HTERT RPE-1 (cell line): ENCODE measurements around the gene BAIAP3.

Experiments used
- in situ Hi-C: fragments of 300-500 bp; cut with MboI; formaldehyde crosslinking; loops from 4 replicates; pipeline ENCODE4 v1.14.3; 2020; ENCODE audit warnings: low sequenced_read_pairs

BAIAP3 gene

DNA sequence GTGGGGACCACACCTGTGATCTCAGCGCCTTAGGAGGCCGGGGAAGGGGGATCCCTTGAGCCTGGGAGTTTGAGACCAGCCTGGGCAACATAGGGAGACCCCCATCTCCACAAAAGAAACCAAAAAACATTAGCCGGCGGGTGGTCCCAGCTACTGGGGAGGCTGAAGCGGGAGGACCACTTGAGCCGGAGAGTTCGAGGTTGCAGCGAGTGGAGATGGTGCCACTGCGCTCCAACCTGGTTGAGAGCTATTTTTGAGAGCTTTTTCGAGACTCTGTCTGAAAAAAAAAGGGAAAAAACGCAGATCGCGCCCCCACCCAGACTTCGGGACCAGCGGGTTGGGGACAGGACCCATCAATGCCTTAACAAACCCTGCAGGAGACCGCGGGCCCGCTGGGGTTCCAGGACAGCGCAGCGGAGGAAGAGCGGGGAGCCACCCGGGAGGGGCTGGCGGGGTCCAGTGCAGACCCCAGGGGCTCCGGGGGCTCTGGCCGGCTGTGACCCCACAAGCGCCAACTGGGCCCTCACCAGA, 762 bp upstream of the BAIAP3 start:
- in situ Hi-C loops = no loop called here

DNA sequence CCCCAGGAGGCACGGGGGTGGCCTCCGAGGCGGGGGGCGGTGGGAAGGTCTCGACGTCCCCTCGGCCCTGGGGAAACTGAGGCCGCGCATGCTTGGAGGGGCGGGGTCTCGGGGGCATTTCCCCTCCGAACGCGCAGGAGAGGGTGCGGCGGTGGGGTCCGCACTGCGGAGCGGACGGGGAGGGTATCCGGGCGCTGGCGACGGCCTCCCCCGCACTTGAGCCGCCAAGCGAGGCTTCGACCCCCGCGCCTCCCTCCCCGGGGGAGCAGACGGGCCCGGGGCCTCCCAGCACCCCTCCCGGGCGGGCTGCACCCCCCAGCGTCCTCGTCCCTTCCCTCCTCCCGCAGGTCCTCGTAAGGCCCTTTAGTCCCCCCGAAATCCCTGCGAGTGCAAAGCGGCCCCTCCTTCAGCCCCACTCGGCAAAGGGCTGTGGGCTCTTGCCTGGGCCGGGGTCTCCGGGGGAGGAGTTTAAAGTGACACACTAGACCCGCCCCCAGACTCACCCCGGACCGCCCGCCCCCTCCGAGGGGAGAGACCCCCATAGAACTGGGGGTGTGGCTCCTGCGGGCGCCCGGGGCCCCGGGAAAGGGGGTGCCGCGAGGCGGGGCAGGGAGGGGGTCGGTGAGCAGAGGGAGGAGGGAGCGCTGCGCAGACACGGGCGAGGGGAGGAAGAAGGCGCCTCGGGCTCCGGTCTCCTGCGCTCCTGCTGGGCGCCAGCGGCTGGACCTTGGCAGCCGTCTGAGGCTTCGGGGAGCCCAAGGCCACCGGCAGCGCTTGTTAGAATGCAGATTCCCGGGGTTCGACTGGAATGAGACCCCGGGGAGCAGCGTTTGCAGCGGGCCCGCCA, 632 bp downstream of the BAIAP3 start:
- in situ Hi-C loops = no loop called here

DNA sequence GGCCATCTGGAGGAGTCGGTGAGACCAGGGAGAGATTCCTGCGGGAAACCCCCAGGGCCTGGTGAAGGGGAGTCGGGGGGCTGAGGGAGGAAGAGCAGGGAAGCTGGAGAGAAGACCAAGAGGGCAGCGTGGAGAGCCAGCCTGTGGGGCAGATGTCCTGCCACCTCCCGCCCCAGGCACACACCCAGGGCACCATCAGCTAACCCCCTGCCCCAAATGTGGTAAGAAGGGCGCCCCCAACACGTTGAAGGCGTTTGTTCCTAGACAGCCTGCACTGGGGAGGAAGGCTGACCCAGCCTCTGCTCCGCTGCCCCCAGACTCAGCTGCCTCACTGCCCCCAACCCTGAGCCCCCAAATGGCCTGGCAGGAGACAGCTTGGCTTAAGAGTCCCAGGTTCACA, 1.3 kb downstream of the BAIAP3 start:
- in situ Hi-C loops = no loop called here

GRCh38 chr16:1335211-1335971, 1.9 kb downstream of the BAIAP3 start:
- in situ Hi-C loops = no loop called here

DNA sequence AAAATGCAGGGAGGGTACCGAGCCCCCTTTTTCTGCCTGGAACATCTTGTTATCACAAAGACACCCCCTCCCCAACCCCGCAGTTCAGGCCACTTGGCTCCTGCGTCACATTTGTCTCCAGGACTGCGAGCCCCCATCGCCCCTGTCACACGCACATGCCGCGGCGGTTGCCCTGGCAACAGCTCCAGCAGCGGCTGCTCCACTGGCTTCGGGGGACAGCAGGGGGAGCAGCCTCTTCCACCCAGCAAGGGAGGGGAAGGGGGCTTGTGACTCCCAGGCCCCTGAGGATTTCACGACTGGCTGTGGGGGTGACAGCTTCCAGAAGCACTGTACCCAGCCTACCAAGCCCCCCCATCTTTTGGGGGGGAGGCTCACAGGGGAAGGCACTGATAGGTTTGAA, 2.6 kb downstream of the BAIAP3 start:
- in situ Hi-C loops = no loop called here

DNA sequence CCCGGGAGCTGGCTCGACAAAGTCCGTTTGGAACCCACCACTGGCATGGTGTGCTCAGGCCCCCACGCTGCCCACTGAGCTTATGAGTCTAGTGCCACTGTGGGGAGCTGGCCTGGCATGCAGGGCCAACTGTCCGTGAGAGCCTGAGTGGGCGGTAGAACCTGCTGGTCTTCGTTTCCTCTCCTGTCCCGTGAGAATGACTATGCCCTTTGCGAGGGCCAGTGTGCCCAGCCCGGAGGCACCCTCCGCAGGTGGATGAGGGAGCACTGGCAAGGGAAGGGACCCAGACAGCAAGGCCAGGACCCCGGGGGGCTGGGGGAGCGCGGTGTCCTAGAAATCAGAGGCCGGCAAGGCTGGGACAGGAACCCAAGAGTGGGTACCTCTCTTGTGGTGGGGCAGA, 3.2 kb downstream of the BAIAP3 start:
- in situ Hi-C loops = no loop called here

DNA sequence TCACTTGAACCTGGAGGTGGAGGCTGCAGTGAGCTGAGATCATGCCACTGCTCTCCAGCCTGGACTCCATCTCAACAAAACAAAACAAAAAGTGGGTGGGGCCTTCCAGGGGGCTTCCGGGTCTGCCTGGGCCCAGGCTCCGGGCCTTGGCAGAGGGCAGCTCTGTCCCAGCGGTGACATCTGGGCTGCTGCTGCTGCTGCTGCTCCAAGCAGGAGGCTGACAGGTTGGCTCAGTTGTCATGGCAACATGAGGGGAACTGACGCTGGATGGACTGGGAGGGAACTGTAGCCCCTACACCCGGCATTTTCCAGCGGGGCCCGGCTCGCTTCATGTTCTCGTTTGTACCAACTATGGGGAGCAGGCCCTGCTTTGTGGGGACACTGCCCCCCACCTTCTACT, 4.0 kb downstream of the BAIAP3 start:
- in situ Hi-C loops = no loop called here

GRCh38 chr16:1338119-1338730, 4.8 kb downstream of the BAIAP3 start:
- in situ Hi-C loops = no loop called here

GRCh38 chr16:1338855-1339675, 5.6 kb downstream of the BAIAP3 start:
- in situ Hi-C loops = no loop called here

DNA sequence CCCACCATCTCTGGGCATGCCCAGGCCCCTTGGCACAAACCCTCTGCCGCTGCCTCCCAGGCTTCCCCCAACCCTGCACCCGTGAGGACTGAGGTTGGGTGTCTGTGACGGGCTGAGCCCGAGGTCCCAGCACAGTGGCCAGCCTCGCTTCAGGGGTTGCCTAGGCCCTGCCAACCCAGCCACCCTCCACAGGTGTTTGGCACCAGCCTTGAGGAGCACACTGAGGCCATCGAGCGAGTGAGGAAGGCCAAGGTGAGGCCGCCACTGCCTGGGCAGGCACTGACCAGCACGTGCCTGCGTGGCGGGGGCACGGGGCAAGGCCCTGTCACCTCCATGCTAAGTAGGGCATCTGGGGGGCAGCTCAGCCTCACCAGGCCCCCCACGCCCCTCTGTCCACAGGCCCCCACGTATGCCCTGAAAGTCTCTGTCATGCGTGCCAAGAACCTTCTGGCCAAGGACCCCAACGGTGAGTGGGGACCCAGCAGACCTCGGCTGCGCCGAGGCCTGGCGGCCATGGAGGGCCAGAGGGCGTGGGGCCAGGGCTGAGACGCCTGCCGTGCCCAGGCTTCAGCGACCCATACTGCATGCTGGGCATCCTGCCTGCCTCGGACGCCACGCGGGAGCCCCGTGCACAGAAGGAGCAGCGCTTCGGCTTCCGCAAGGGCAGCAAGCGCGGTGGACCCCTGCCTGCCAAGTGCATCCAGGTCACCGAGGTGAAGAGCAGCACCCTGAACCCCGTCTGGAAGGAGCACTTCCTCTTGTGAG, 7.5 kb downstream of the BAIAP3 start:
- in situ Hi-C loops = no loop called here

GRCh38 chr16:1341495-1342420, 8.3 kb downstream of the BAIAP3 start:
- in situ Hi-C loops = no loop called here

DNA sequence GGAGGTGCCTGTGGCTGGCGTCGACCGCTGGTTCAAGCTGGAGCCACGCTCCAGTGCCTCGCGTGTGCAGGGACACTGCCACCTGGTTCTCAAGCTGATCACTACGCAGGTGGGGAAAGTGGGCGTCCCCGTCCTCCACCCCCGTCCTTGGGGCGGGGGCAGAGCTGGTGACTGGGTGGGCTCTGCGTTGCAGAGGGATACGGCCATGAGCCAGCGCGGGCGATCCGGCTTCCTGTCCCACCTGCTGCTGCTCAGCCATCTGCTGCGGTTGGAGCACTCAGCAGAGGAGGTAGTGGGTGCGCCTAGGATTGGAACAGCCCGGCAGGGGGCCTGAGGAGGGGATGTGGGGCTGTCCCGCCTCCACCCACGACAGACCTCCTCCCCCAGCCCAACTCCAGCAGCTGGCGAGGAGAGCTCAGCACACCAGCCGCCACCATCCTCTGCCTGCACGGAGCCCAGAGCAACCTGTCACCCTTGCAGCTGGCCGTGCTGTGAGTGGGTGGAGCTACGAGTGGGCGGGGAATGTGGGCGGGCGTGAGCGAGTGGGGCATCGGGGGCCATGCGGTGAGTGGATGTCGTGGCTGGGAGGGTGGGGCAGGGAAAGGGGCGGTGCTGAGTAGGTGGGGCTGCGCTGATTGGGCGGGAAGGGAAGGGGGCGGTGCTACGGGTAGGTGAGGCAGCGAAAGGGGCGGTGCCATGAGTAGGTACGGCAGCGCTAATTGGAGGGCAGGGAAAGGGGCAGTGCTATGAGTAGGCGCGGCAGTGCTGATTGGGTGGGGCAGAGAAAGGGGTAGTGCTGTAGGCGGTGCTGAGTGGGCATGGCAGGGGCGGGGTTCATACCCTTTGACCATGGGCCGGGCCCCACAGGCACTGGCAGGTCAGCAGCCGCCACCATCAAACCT, 9.3 kb downstream of the BAIAP3 start:
- in situ Hi-C loops = no loop called here

DNA sequence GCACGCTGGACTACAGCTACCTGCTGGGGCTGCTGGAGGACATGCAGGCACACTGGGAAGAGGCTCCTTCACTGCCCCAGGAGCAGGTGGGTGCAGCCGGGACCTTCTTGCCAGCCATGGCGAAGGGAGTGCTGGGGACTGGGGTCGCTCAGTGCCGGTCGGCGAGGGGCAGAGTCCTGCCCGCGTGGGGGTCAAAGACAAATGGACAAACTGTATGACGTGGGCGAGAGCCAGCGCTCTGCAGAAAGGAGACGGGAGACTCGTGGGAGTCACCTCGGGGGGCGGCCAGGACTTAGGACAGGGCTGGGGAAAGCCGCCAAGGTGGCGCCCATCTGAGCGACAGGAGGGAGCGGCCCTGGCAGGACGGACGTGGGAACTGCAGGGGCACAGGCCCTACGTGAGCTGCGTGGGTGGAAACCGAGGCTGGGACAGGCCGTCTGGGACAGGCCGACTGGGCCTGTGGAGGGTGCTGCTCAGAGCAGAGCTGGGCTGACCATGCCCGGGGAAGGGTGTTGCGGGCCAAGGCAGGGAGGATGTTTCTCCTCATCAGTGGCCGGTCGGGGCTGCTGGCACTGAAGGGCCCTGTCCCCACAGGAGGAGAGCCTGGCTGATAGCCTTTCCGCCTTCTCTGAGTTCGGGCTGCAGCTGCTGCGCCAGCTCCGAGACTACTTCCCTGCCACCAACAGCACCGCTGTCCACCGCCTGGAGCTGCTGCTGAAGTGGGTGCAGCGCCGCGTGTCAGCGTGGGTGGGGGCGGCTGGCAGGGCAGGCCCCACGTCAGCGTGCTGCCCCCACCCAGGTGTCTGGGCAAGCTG, 10.2 kb downstream of the BAIAP3 start:
- in situ Hi-C loops = no loop called here

GRCh38 chr16:1344499-1344898, 11.1 kb downstream of the BAIAP3 start:
- in situ Hi-C loops = no loop called here

- in situ Hi-C loops = no loop called here
Measured at GRCh38 chr16:1345087-1345486, 11.6 kb downstream of the BAIAP3 start.

GRCh38 chr16:1345651-1346421, 12.4 kb downstream of the BAIAP3 start:
- in situ Hi-C loops = no loop called here
